Activated gamma-delta T cell treated with Interleukin-2 at 50 U/mL for 16 hours (primary cell): Measurements from ENCODE around the gene ZNF85.
"Not testable (repeated sequence)": the region's sequence is repeated elsewhere in the genome, so short reads cannot be mapped to it uniquely, and the experiment has no call there.

Source experiments
- DNase-seq: peaks from one replicate; pipeline ENCODE4 v3.0.0-alpha.2; 2020

Gene ZNF85

GRCh38 chr19:20923077-20923871, at the start of gene ZNF85:
ZNF85 (plus strand) TSS chr19:20923251; CDS start chr19:20923401, 150 bp downstream.
- DNase-seq = peak; percentile 87

GRCh38 chr19:20879501-20879900, 43.5 kb upstream of the ZNF85 start:
- DNase-seq = no peak

GRCh38 chr19:20912973-20913372, 10.1 kb upstream of the ZNF85 start:
- no peak for DNase-seq

GRCh38 chr19:20925481-20925880, 2.4 kb downstream of the ZNF85 start:
- DNase-seq = no peak

- DNase-seq = no peak
These were observed 3.7 kb downstream of the ZNF85 start for GRCh38 chr19:20926796-20927195.

GRCh38 chr19:20928371-20928770, 5.3 kb downstream of the ZNF85 start:
- DNase-seq = no peak

GRCh38 chr19:20936322-20936947, 13.4 kb downstream of the ZNF85 start:
- not testable (repeated sequence) for DNase-seq

- DNase-seq = not testable (repeated sequence)
These were observed 29.6 kb downstream of the ZNF85 start for GRCh38 chr19:20952561-20953095.

- DNase-seq = no peak
These were observed 41.7 kb downstream of the ZNF85 start for GRCh38 chr19:20964798-20965197.

- no peak for DNase-seq
These were observed 45.0 kb downstream of the ZNF85 start for GRCh38 chr19:20968092-20968491.

- no peak for DNase-seq
These were observed 46.4 kb downstream of the ZNF85 start for GRCh38 chr19:20969498-20969897.

GRCh38 chr19:20969898-20970297, 46.8 kb downstream of the ZNF85 start:
- DNase-seq = no peak

- DNase-seq = not testable (repeated sequence)
These were observed 69.7 kb downstream of the ZNF85 start for GRCh38 chr19:20992788-20993187.

- peak; percentile 81 for DNase-seq
These were observed 76.8 kb downstream of the ZNF85 start for GRCh38 chr19:20999731-21000352.
